ENCODE measurements around the gene F7. TPM values are rescaled to one million over a fixed set of nuclear protein-coding genes. Genes with fewer than 3 reads are reported as not detected.
A peak's percentile ranks its signal among the peaks of the same experiment; 100 is the strongest.

The F7 gene
- total and polyA plus RNA-seq, 2 of the 4 experiments (the other 2 are of a cell fraction): under 0.01 to 0.07 TPM

- Histone ChIP-seq H2BK5ac (ENCODE audit: low read depth, low read length, poor library complexity, severe bottlenecking) (no peak within 1 kb of the TSS), H3K27ac (ENCODE audit: insufficient read depth, low read length) (no peak within 1 kb of the TSS), H3K9me1 (ENCODE audit: insufficient read depth, low read length) (peaks cover 5% of the 10 kb centered on the region; the same call in 1 of the 2 replicates), H3K18ac (ENCODE audit: low read depth, low read length) (no peak within 1 kb of the TSS), H3K14ac (replicated peaks; ENCODE audit: low read depth, low read length) (no peak within 1 kb of the TSS), H2BK15ac (ENCODE audit: low read depth, low read length) (no peak within 1 kb of the TSS), H3K4me2 (ENCODE audit: low read depth, low read length) (no peak within 1 kb of the TSS), H4K8ac (ENCODE audit: low read depth in 2 of 2, low read length in 2 of 2) (no peak within 1 kb of the TSS; a peak in 1 of 4 replicates), H3K9me3 (ENCODE audit: control insufficient read depth, insufficient read depth, low read length) (no peaks in the 10 kb centered on the region), H2BK120ac (ENCODE audit: low read depth, low read length) (no peak within 1 kb of the TSS), H3K4me3 (ENCODE audit: insufficient read depth, low read depth, low read length) (no peak within 1 kb of the TSS), H4K5ac (ENCODE audit: low read depth, low read length) (no peak within 1 kb of the TSS), H3K9ac (ENCODE audit: low read depth, low read length) (no peak within 1 kb of the TSS), H2AFZ (replicated peaks; ENCODE audit: low read length, poor library complexity) (peak within 1 kb of the TSS; percentile 69), H2BK20ac (ENCODE audit: low read depth, low read length) (no peak within 1 kb of the TSS), H3K23ac (ENCODE audit: low read depth, low read length) (no peak within 1 kb of the TSS), H4K91ac (ENCODE audit: insufficient read depth, low read depth, low read length) (no peak within 1 kb of the TSS; the same call in 1 of the 2 replicates), H4K20me1 (ENCODE audit: insufficient read depth, low read length) (no peaks in the 10 kb centered on the region), H2AK9ac (replicated peaks; ENCODE audit: low read depth, low read length, poor library complexity) (peak within 1 kb of the TSS; percentile 30), H2AK5ac (ENCODE audit: low read depth, low read length) (no peak within 1 kb of the TSS; the same call in 1 of the 2 replicates), H3K4ac (ENCODE audit: low read depth, low read length) (no peak within 1 kb of the TSS; the same call in 1 of the 2 replicates), H3K36me3 (ENCODE audit: control insufficient read depth, insufficient read depth, low read length) (no peaks in the 10 kb centered on the region), H3K56ac (ENCODE audit: extremely low read depth, insufficient read depth, low read length) (no peak within 1 kb of the TSS), H3K4me1 (ENCODE audit: control insufficient read depth, insufficient read depth, low read length) (peaks cover 7% of the 10 kb centered on the region), H3K27me3 (ENCODE audit: control insufficient read depth, insufficient read depth, low read length) (no peaks in the 10 kb centered on the region), H3K79me1 (ENCODE audit: low read depth in 1 of 2, low read length in 2 of 2) (no peaks in the 10 kb centered on the region)
- CTCF ChIA-PET: no interaction called here
- POLR2A ChIA-PET (ENCODE audit: unreplicated experiment): no interaction called here
- TF ChIP-seq NFE2L2 (IDR thresholded peaks at IDR 0.05; ENCODE audit: low read depth, low read length): no peak
- TF ChIP-seq MAZ (IDR thresholded peaks at IDR 0.05; ENCODE audit: borderline replicate concordance, low read depth, low read length): no peak
- no peak for TF ChIP-seq RCOR1 (IDR thresholded peaks at IDR 0.05; ENCODE audit: insufficient replicate concordance, low read length)
- TF ChIP-seq USF2 (IDR thresholded peaks at IDR 0.05; ENCODE audit: low read depth, low read length): no peak
- intact Hi-C loops (cut with micrococcal nuclease) (no loop called here), in situ Hi-C loops (cut with MboI; ENCODE audit: low sequenced_read_pairs) (no loop called here), dilution Hi-C loops (cut with HindIII; ENCODE audit: low sequenced_read_pairs, unreplicated experiment) (no loop called here)
- DNase-seq: no peak
- BruUV-seq (replicated peaks): no TSS peak
- ATAC-seq (ENCODE audit: low read depth): no peak
- WGBS, 2 experiments (ENCODE audit: extremely low coverage in 2 of 2, insufficient read length in 1 of 2): 39% methylated on average over 7 of the region's 16 CpGs; no CpG with 5 or more reads in 1 of the 2 experiments
Measured at GRCh38 chr13:113157929-113158747, 52.5 kb downstream of the F7 start, which contains the start of gene PROZ. TSS of gene PROZ (plus strand) at chr13:113158648. CDS start at chr13:113158661, 13 bp downstream.
